OCI-LY7 (cell line): ENCODE data around the gene CDK6.

Experiments
- EZH2phosphoT487 ChIP-seq: fragments of 200-600 bp; sonication (generic); IDR thresholded peaks from 2 replicates; pipeline ENCODE4 v1.6.1; 2018; ENCODE audit warnings: low read depth, borderline replicate concordance, mild to moderate bottlenecking, mixed run types, antibody characterized with exemption, low read length, moderate library complexity, mixed read lengths
- TF ChIP-seq, protein P1 (sequence below): fragments of 200-600 bp; sonication (generic); conservative IDR thresholded peaks from 2 replicates; pipeline ENCODE4 v1.5.1; 2014; ENCODE audit warnings: mild to moderate bottlenecking, antibody characterized with exemption, low read length, moderate library complexity, mixed read lengths

DNA sequence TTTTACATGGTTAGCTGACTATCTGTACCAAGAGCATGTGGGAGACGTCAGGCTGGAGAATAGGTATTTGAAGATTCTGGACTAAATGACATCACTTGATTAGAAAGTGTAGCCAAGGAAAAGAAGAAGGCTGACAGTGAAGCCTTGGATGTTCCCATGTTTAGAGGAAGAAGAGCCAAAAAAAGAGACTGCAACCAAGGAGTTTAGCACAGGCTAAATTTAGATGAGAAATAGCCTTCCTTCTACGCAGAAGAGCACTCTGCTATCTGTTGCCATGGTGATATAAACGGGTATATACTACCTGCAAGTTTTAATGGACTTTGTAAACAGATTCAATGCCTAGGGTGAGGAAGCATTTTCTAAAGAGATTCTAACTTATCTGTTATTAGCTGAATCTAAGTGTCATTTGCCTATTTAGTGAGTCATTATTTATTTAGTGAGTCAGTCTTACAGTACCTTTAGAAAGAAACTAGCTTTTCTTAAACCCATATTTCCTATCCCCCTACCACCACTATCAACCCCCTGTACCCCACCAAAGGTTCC lies 69.8 kb downstream of the CDK6 start:
- no peak for TF ChIP-seq EZH2phosphoT487
- TF ChIP-seq, protein P1, sequence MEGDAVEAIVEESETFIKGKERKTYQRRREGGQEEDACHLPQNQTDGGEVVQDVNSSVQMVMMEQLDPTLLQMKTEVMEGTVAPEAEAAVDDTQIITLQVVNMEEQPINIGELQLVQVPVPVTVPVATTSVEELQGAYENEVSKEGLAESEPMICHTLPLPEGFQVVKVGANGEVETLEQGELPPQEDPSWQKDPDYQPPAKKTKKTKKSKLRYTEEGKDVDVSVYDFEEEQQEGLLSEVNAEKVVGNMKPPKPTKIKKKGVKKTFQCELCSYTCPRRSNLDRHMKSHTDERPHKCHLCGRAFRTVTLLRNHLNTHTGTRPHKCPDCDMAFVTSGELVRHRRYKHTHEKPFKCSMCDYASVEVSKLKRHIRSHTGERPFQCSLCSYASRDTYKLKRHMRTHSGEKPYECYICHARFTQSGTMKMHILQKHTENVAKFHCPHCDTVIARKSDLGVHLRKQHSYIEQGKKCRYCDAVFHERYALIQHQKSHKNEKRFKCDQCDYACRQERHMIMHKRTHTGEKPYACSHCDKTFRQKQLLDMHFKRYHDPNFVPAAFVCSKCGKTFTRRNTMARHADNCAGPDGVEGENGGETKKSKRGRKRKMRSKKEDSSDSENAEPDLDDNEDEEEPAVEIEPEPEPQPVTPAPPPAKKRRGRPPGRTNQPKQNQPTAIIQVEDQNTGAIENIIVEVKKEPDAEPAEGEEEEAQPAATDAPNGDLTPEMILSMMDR = no peak
